IMR-90 (cell line): Measurements from ENCODE around the gene NUMA1.

Experiments
- CHD1 ChIP-seq: IDR thresholded peaks from 2 replicates; pipeline ENCODE4 v1.6.1; 2012; ENCODE audit warnings: low read depth, low read length, improper control_type of control experiment
- TF ChIP-seq, protein P1 (sequence below): conservative IDR thresholded peaks from 2 replicates; pipeline ENCODE4 v1.5.1; 2012; ENCODE audit warnings: mild to moderate bottlenecking, low read depth, low read length, improper control_type of control experiment

GRCh38 chr11:72036687-72037086 lies 43.7 kb downstream of the NUMA1 start:
- TF ChIP-seq, protein P1, sequence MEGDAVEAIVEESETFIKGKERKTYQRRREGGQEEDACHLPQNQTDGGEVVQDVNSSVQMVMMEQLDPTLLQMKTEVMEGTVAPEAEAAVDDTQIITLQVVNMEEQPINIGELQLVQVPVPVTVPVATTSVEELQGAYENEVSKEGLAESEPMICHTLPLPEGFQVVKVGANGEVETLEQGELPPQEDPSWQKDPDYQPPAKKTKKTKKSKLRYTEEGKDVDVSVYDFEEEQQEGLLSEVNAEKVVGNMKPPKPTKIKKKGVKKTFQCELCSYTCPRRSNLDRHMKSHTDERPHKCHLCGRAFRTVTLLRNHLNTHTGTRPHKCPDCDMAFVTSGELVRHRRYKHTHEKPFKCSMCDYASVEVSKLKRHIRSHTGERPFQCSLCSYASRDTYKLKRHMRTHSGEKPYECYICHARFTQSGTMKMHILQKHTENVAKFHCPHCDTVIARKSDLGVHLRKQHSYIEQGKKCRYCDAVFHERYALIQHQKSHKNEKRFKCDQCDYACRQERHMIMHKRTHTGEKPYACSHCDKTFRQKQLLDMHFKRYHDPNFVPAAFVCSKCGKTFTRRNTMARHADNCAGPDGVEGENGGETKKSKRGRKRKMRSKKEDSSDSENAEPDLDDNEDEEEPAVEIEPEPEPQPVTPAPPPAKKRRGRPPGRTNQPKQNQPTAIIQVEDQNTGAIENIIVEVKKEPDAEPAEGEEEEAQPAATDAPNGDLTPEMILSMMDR = no peak
- TF ChIP-seq CHD1 = no peak
